GM12878 (cell line): ENCODE measurements around the gene ANKRD44. TPM values are rescaled to one million over a fixed set of nuclear protein-coding genes. Genes with fewer than 3 reads are reported as not detected.

ENCODE experiments used
- ATAC-seq: fragments of 200-7000 bp; cut with Tn5 transposase; 3 replicates; pipeline ENCODE4 v1.9.1; 2020; ENCODE audit warnings: mild to moderate bottlenecking, moderate library complexity
- BruUV-seq: library from RNA; stranded (reverse); fragments of 400-500 nt; replicated peaks from 2 replicates; lab custom pipeline; 2021; lab: Mats Ljungman, UMichigan
- CTCF ChIA-PET: fragments of 300-600 bp; sonication (Branson Sonifier 250); formaldehyde crosslinking; extraction: SDS; loops from one replicate; lab custom pipeline; 2021; ENCODE audit warnings: inconsistent platforms; lab: Yijun Ruan, JAX
- POLR2A ChIA-PET: fragments of 350-600 bp; formaldehyde crosslinking; extraction: SDS; loops from one replicate; lab custom pipeline; 2021; ENCODE audit warnings: inconsistent platforms; lab: Charles Lee
- RAD21 ChIA-PET: fragments of 300-600 bp; sonication (Branson Sonifier 250); formaldehyde crosslinking; loops from one replicate; lab custom pipeline; 2023; ENCODE audit warnings: antibody characterized with exemption; ENCODE audit not compliant: unreplicated experiment; lab: Charles Lee
- SMC1A ChIA-PET: fragments of 300-600 bp; sonication (Branson Sonifier 250); formaldehyde crosslinking; loops from one replicate; lab custom pipeline; 2023; ENCODE audit not compliant: unreplicated experiment, uncharacterized antibody; lab: Charles Lee
- DNase-seq: peaks from one replicate; pipeline ENCODE4 v3.0.0-alpha.2; 2011; ENCODE audit warnings: low read depth, low spot score
- FAIRE-seq: peaks from 3 replicates; lab custom pipeline; 2011; peaks lifted over from hg19 to GRCh38; lab: Jason Lieb, UNC
- H2AFZ ChIP-seq: 2 replicates; pipeline ENCODE4 v1.6.0; 2011; ENCODE audit warnings: low read depth, low read length, control low read depth; ENCODE audit not compliant: control insufficient read depth
- H3K27ac ChIP-seq: 2 replicates; pipeline ENCODE4 v1.5.1; 2011; ENCODE audit warnings: control low read depth; ENCODE audit not compliant: control insufficient read depth, insufficient read depth
- H3K27me3 ChIP-seq, 2 experiments: replicated peaks in 1 of 2; 2 replicates each; pipeline versions ENCODE4 v1.6.0 to v1.6.1; 2011; ENCODE audit warnings: low read length in 1 of 2; ENCODE audit not compliant: control insufficient read depth in 2 of 2, insufficient read depth in 2 of 2
- H3K36me3 ChIP-seq, 2 experiments: 2 replicates each; pipeline ENCODE4 v1.5.1; 2011; ENCODE audit warnings: low read length in 1 of 2; ENCODE audit not compliant: control insufficient read depth in 2 of 2, insufficient read depth in 2 of 2
- H3K4me1 ChIP-seq: 2 replicates; pipeline ENCODE4 v1.6.1; 2011; ENCODE audit warnings: mild to moderate bottlenecking, low read length, moderate library complexity, mixed read lengths; ENCODE audit not compliant: control insufficient read depth, insufficient read depth
- H3K4me2 ChIP-seq: 2 replicates; pipeline ENCODE4 v1.6.0; 2011; ENCODE audit warnings: control low read depth; ENCODE audit not compliant: control insufficient read depth, insufficient read depth
- H3K4me3 ChIP-seq: fragments of 200-600 bp; sonication (generic); 2 replicates; pipeline ENCODE4 v1.5.1; 2016
- H3K79me2 ChIP-seq: 2 replicates; pipeline ENCODE4 v1.6.0; 2011; ENCODE audit warnings: low read length; ENCODE audit not compliant: control insufficient read depth, insufficient read depth
- H3K9ac ChIP-seq: 2 replicates; pipeline ENCODE4 v1.8.0; 2011; ENCODE audit warnings: low read length, control low read depth, mixed read lengths; ENCODE audit not compliant: control insufficient read depth, insufficient read depth
- H3K9me3 ChIP-seq: replicated peaks from 3 replicates; pipeline ENCODE4 v1.5.1; 2011; ENCODE audit warnings: mild to moderate bottlenecking, low read length; ENCODE audit not compliant: control insufficient read depth, insufficient read depth
- H4K20me1 ChIP-seq: 2 replicates; pipeline ENCODE4 v1.6.0; 2011; ENCODE audit not compliant: control insufficient read depth, insufficient read depth
- ASH2L ChIP-seq: fragments of 300-600, 200-600 bp; sonication (generic); IDR thresholded peaks from 2 replicates; pipeline ENCODE4 v1.6.1; 2017; ENCODE audit warnings: low read depth, mild to moderate bottlenecking, borderline replicate concordance
- EGR1 ChIP-seq, 2 experiments: IDR thresholded peaks; 1 replicate in 1 of 2; 2 replicates in 1 of 2; pipeline ENCODE4 v1.6.1; 2011 to 2012; ENCODE audit warnings: low read depth in 2 of 2, low read length in 2 of 2, borderline replicate concordance in 1 of 2, mild to moderate bottlenecking in 1 of 2, moderate library complexity in 1 of 2
- ESRRA ChIP-seq: IDR thresholded peaks from 2 replicates; pipeline ENCODE4 v1.6.1; 2012; ENCODE audit warnings: mild to moderate bottlenecking, low read length, improper control_type of control experiment
- GABPA ChIP-seq: IDR thresholded peaks from 2 replicates; pipeline ENCODE4 v1.6.1; 2014; ENCODE audit warnings: antibody characterized with exemption, low read depth, mild to moderate bottlenecking, inconsistent platforms
- HCFC1 ChIP-seq: fragments of 150-350 bp; IDR thresholded peaks from 2 replicates; pipeline ENCODE4 v1.6.1; 2014; ENCODE audit warnings: low read length
- HDAC2 ChIP-seq: fragments of 200-600 bp; sonication (generic); IDR thresholded peaks from 2 replicates; pipeline ENCODE4 v1.6.1; 2017
- HDAC6 ChIP-seq: fragments of 200-600 bp; sonication (generic); IDR thresholded peaks from one replicate; pipeline ENCODE4 v1.8.0; 2017; ENCODE audit warnings: antibody characterized with exemption; ENCODE audit not compliant: unreplicated experiment
- HDGF ChIP-seq: fragments of 450-650 bp; IDR thresholded peaks from 2 replicates; pipeline ENCODE4 v1.6.1; 2016; ENCODE audit warnings: antibody characterized with exemption
- IKZF2 ChIP-seq, 2 experiments: fragments of 450-650 bp; IDR thresholded peaks; 2 replicates each; pipeline ENCODE4 v1.6.1; 2017; ENCODE audit warnings: mild to moderate bottlenecking in 2 of 2, moderate library complexity in 2 of 2
- JUNB ChIP-seq: IDR thresholded peaks from 2 replicates; pipeline ENCODE4 v1.6.1; 2016; ENCODE audit warnings: antibody characterized with exemption, mild to moderate bottlenecking
- PBX3 ChIP-seq: IDR thresholded peaks from 2 replicates; pipeline ENCODE4 v1.6.1; 2011; ENCODE audit warnings: mild to moderate bottlenecking, low read depth, low read length, moderate library complexity; ENCODE audit not compliant: insufficient replicate concordance
- RAD51 ChIP-seq: fragments of 450-650 bp; IDR thresholded peaks from 2 replicates; pipeline ENCODE4 v1.6.1; 2016; ENCODE audit warnings: moderate library complexity, mild to moderate bottlenecking, inconsistent platforms
- RELA ChIP-seq: fragments of 450-650 bp; IDR thresholded peaks from 2 replicates; pipeline ENCODE4 v1.8.0; 2014; ENCODE audit warnings: borderline replicate concordance; ENCODE audit not compliant: partially characterized antibody
- SIX5 ChIP-seq: IDR thresholded peaks from 2 replicates; pipeline ENCODE4 v1.6.1; 2011; ENCODE audit warnings: mild to moderate bottlenecking, low read depth, low read length, moderate library complexity; ENCODE audit not compliant: severe bottlenecking
- SMAD5 ChIP-seq: IDR thresholded peaks from 2 replicates; pipeline ENCODE4 v1.6.1; 2016; ENCODE audit warnings: antibody characterized with exemption, low read depth
- STAT3 ChIP-seq: IDR thresholded peaks from 2 replicates; pipeline ENCODE4 v1.6.1; 2011; ENCODE audit warnings: low read depth, low read length, improper control_type of control experiment
- SUPT20H ChIP-seq: IDR thresholded peaks from 2 replicates; pipeline ENCODE4 v1.6.1; 2011; ENCODE audit warnings: low read depth, mild to moderate bottlenecking, low read length, moderate library complexity, borderline replicate concordance; ENCODE audit not compliant: control insufficient read depth
- TAF1 ChIP-seq: IDR thresholded peaks from 2 replicates; pipeline ENCODE4 v1.6.1; 2011; ENCODE audit warnings: mild to moderate bottlenecking, low read depth, low read length, borderline replicate concordance
- YY1 ChIP-seq: IDR thresholded peaks from 2 replicates; pipeline ENCODE4 v1.6.1; 2011; ENCODE audit warnings: low read depth, mild to moderate bottlenecking, low read length
- WGBS: methylation state at CpG from one replicate; pipeline ENCODE4 v1.1.6; 2016; ENCODE audit warnings: low lambda C conversion rate; ENCODE audit not compliant: insufficient replicate concordance, insufficient coverage; ENCODE audit errors: missing lambda C conversion rate; 5-methylcytosine and 5-hydroxymethylcytosine counted together
- in situ Hi-C: fragments of 300-500 bp; cut with MboI; formaldehyde crosslinking; loops from 9 replicates; pipeline ENCODE4 v1.14.3; 2018; ENCODE audit warnings: mixed read lengths
- intact Hi-C: fragments of 100-400 bp; cut with micrococcal nuclease; formaldehyde crosslinking; loops from one replicate; pipeline ENCODE4 v1.14.2; 2022; ENCODE audit not compliant: unreplicated experiment
- polyA plus RNA-seq, 11 experiments: library from polyadenylated mRNA; depleted of rRNA in 4 of 11; unstranded in 6 of 11; stranded (reverse) in 5 of 11; fragments of >200 nt; fragmentation: Nextera tagmentation in 4 of 11; fragmentation: Illumina TruSeq in 1 of 11; extraction: Ambion mirVana in 4 of 11; extraction: Trizol in 1 of 11; gene quantifications; 1 replicate in 1 of 11; 2 replicates in 10 of 11; pipeline versions ENCODE4 v1.2.1 to v1.2.3, GENCODE V29; 2011 to 2016; ENCODE audit warnings: inconsistent platforms in 2 of 11, missing spikeins in 2 of 11, low read depth in 1 of 11
- total RNA-seq, 4 experiments: library from RNA; depleted of rRNA in 3 of 4; stranded (reverse); fragments of >200 nt in 3 of 4; fragmentation: Illumina TruSeq in 1 of 4; extraction: Trizol in 1 of 4; gene quantifications; 2 replicates each; pipeline versions ENCODE4 v1.2.1 to v1.2.3, GENCODE V29; 2013 to 2021

Gene ANKRD44
- total and polyA plus RNA-seq, 10 of the 15 experiments (the other 5 are each of a cell fraction or from before 2014, with no cell fraction given) = 19.1 to 99.1 (median 59.6) TPM

- POLR2A ChIA-PET = no interaction called here
- DNase-seq = no peak
- Histone ChIP-seq H3K4me1 (peaks cover 3% of the 10 kb centered on the region; the same call in 1 of the 2 replicates), H3K27ac (no peak overlapping the region), H3K4me2 (no peak overlapping the region), H3K9ac (no peak overlapping the region), H3K79me2 (no peaks in the 10 kb centered on the region), H4K20me1 (no peaks in the 10 kb centered on the region), H3K36me3 (peaks cover 4% of the 10 kb centered on the region in 2 experiments; a peak in 3 of 4 replicates), H2AFZ (no peak overlapping the region), H3K9me3 (no peaks in the 10 kb centered on the region), H3K4me3 (no peak overlapping the region), H3K27me3 (no peaks in the 10 kb centered on the region)
- FAIRE-seq = no peak
- no TSS peak for BruUV-seq
- ATAC-seq = no peak
- SMC1A ChIA-PET = interaction anchor here (0.9 to 19.2 kb wide), 8 partner anchors 11 to 269 kb away, joined by 3 to 478 read pairs (median 12); no protein-coding TSS in a partner anchor
- CTCF ChIA-PET = interaction anchor here (0.7 to 11.4 kb wide), 5 partner anchors 14 to 195 kb away, joined by 3 to 398 read pairs (median 3); no protein-coding TSS in a partner anchor
- 84% methylated on average over 10 of the region's 10 CpGs for WGBS
- RAD21 ChIA-PET = interaction anchor here (8.7 kb wide), 1 partner anchor 52 kb away, joined by 207 read pairs; no protein-coding TSS in a partner anchor
- in situ Hi-C loops = loop anchor here (5.0 kb wide), 2 partner anchors 196 to 266 kb away; partner anchors contain the start of gene ANKRD44
- intact Hi-C loops = no loop called here
- TF ChIP-seq YY1 = no peak
- no peak for TF ChIP-seq TAF1
- no peak for TF ChIP-seq SUPT20H
- TF ChIP-seq PBX3 = no peak
- no peak for TF ChIP-seq RELA
- no peak for TF ChIP-seq HCFC1
- no peak for TF ChIP-seq SMAD5
- TF ChIP-seq GABPA = no peak
- TF ChIP-seq ESRRA = no peak
- no peak for TF ChIP-seq EGR1 (IDR thresholded peaks at IDR 0.05; ENCODE audit: borderline replicate concordance in 1 of 2, low read depth in 2 of 2, low read length in 2 of 2)
- no peak for TF ChIP-seq HDAC6
- no peak for TF ChIP-seq IKZF2 (IDR thresholded peaks at IDR 0.05)
- no peak for TF ChIP-seq JUNB
- TF ChIP-seq SIX5 = no peak
- no peak for TF ChIP-seq HDAC2
- TF ChIP-seq ASH2L = no peak
- no peak for TF ChIP-seq HDGF
- TF ChIP-seq RAD51 = no peak
- TF ChIP-seq STAT3 = no peak
- TF ChIP-seq, all 136 proteins: peak for 0
Observed at GRCh38 chr2:197116306-197116879, 194.2 kb downstream of the ANKRD44 start.
